ENCODE results near the gene ATP2B1. TPM values are rescaled to one million over a fixed set of nuclear protein-coding genes. Genes with fewer than 3 reads are reported as not detected.

Gene ATP2B1
- total RNA-seq, 1 donor from 2014 or later: 49.7 TPM

DNA sequence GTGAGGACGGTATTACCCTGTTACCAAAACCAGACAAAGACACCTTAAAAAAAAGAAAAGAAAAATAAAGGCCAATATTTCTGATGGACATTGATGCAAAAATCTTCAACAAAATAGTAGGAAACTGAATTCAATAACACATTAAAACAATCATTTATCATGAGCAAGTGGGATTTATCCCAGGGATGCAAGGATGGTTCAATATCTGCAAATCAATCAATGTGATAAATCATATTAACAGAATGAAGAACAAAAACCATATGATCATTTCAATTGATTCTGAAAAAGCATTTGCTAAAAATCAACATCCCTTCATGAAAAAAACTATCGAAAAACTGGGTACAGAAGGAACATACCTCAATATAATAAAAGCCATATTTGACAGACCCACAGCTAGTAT is 32.3 kb upstream of the ATP2B1 start:
- Mint-ChIP-seq H3K36me3 (ENCODE audit: low read depth) (peaks cover 22% of the 10 kb centered on the region), H3K4me3 (ENCODE audit: unreplicated experiment) (no peak overlapping the region), H3K27ac (ENCODE audit: unreplicated experiment) (no peak overlapping the region), H3K27me3 (ENCODE audit: low read depth) (no peaks in the 10 kb centered on the region), H3K9me3 (ENCODE audit: low read depth) (peaks cover 52% of the 10 kb centered on the region), H3K4me1 (ENCODE audit: low read depth) (peaks cover 3% of the 10 kb centered on the region)
- TF ChIP-seq, protein P1, sequence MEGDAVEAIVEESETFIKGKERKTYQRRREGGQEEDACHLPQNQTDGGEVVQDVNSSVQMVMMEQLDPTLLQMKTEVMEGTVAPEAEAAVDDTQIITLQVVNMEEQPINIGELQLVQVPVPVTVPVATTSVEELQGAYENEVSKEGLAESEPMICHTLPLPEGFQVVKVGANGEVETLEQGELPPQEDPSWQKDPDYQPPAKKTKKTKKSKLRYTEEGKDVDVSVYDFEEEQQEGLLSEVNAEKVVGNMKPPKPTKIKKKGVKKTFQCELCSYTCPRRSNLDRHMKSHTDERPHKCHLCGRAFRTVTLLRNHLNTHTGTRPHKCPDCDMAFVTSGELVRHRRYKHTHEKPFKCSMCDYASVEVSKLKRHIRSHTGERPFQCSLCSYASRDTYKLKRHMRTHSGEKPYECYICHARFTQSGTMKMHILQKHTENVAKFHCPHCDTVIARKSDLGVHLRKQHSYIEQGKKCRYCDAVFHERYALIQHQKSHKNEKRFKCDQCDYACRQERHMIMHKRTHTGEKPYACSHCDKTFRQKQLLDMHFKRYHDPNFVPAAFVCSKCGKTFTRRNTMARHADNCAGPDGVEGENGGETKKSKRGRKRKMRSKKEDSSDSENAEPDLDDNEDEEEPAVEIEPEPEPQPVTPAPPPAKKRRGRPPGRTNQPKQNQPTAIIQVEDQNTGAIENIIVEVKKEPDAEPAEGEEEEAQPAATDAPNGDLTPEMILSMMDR (IDR thresholded peaks at IDR 0.05): no peak
- no peak for DNase-seq (ENCODE audit: low spot score)

DNA sequence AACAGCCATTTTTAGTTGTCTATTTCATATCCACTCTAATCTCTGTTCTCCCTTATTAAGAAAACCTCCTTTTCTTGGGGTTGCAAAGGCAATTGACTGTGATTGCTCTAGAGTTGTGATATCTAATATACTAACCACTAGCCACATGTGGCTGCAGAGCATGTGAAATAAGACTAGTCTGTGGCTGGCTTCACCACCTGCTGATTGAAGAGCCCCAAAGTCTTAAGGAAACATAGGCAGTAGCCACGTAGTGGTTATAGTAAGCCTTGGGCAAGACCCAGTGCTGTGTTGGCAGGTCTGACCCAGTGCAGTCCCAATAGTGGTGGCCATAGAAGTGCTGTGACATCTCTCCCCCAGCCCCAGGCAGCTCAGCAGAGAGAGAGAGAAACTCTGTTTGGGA is 28.4 kb upstream of the ATP2B1 start:
- peaks cover 21% of the 10 kb centered on the region for H3K36me3 Mint-ChIP-seq (ENCODE audit: low read depth)
- H3K27me3 Mint-ChIP-seq (ENCODE audit: low read depth): no peaks in the 10 kb centered on the region
- no peak overlapping the region for H3K27ac Mint-ChIP-seq (ENCODE audit: unreplicated experiment)
- peaks cover 17% of the 10 kb centered on the region for H3K4me1 Mint-ChIP-seq (ENCODE audit: low read depth)
- TF ChIP-seq, protein P1 (IDR thresholded peaks at IDR 0.05): no peak
- DNase-seq (ENCODE audit: low spot score): no peak
- H3K9me3 Mint-ChIP-seq (ENCODE audit: low read depth): peaks cover 48% of the 10 kb centered on the region
- no peak overlapping the region for H3K4me3 Mint-ChIP-seq (ENCODE audit: unreplicated experiment)

DNA sequence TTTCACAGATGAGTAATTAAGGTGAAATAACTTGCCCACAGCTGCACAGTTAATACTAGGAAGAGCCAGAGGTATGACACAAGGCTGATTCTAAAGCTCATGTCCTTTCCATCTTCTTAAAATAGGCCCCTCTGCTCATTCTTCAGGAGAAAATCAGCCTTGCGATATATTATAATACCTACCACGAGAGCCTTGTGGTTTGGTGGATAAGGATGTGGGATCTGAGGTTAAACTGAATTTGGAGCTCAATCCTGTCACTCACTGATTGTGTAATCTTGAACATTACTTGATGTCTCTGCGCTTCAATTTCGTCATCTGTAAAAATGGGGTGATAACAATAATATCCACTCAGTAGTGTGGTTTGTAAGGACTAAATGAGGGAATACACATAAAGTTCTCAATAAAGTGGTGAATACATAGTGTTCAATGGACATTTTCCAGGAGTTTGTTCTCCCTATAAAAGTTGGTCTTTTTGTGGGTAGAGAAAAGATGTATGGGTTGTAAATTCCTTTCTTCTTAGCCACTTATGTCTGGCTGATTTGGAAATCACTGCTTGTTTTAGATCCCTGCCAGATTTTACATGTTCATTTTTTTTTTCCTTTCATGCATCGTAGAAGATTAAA is 25.1 kb upstream of the ATP2B1 start:
- TF ChIP-seq, protein P1 (IDR thresholded peaks at IDR 0.05): no peak
- Mint-ChIP-seq H3K4me3 (ENCODE audit: unreplicated experiment) (no peak overlapping the region), H3K36me3 (ENCODE audit: low read depth) (peaks cover 3% of the 10 kb centered on the region), H3K27me3 (ENCODE audit: low read depth) (no peaks in the 10 kb centered on the region), H3K9me3 (ENCODE audit: low read depth) (peaks cover 15% of the 10 kb centered on the region), H3K27ac (ENCODE audit: unreplicated experiment) (peak overlapping the region; percentile 85), H3K4me1 (ENCODE audit: low read depth) (peaks cover 29% of the 10 kb centered on the region)
- DNase-seq (ENCODE audit: low spot score): no peak

DNA sequence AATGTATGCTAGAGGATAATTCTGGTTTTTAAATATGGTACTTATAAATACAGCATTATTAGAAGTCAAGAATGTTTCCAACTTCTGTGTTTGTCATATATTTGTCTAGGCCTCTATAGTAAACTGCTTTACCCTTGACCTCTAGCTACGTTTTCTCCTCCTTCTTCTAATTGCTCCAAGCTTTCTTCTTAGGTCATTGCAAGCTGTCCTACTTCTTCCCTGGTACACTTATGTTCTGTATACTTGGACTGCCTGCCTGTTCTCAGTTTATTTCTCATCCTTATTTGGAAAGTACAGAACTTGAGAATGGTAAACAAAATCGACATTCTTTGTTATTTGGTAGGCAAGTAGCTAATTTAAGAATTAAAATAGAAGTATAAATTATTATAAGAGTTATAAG is 23.9 kb upstream of the ATP2B1 start:
- no peak for DNase-seq (ENCODE audit: low spot score)
- H3K4me3 Mint-ChIP-seq (ENCODE audit: unreplicated experiment): no peak overlapping the region
- H3K27me3 Mint-ChIP-seq (ENCODE audit: low read depth): no peaks in the 10 kb centered on the region
- peaks cover 29% of the 10 kb centered on the region for H3K4me1 Mint-ChIP-seq (ENCODE audit: low read depth)
- H3K36me3 Mint-ChIP-seq (ENCODE audit: low read depth): peaks cover 2% of the 10 kb centered on the region
- TF ChIP-seq, protein P1 (IDR thresholded peaks at IDR 0.05): no peak
- peaks cover 9% of the 10 kb centered on the region for H3K9me3 Mint-ChIP-seq (ENCODE audit: low read depth)
- peak overlapping the region; percentile 52 for H3K27ac Mint-ChIP-seq (ENCODE audit: unreplicated experiment)

DNA sequence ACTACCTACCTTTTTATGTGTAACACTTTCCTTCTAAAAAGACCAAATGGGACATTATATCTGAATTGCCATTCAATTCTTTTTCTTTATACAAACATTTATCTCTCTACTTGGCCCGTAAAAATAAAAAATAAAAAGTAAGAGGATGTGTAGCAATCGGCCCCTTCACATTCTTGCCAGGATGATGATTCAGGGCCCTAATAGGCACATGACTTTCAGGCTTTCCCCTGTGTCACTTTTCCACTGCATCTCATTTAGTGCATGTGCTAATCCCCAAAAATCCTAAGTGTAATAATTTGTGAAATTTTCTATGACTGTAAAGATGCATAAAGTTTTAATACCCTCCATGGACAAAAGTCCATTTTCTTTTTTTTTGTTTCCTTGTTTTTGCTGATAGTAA is 23.0 kb upstream of the ATP2B1 start:
- Mint-ChIP-seq H3K27ac (ENCODE audit: unreplicated experiment) (peak overlapping the region; percentile 52), H3K36me3 (ENCODE audit: low read depth) (peaks cover 2% of the 10 kb centered on the region), H3K4me3 (ENCODE audit: unreplicated experiment) (no peak overlapping the region), H3K27me3 (ENCODE audit: low read depth) (no peaks in the 10 kb centered on the region), H3K4me1 (ENCODE audit: low read depth) (peaks cover 29% of the 10 kb centered on the region), H3K9me3 (ENCODE audit: low read depth) (peaks cover 7% of the 10 kb centered on the region)
- DNase-seq (ENCODE audit: low spot score): no peak
- TF ChIP-seq, protein P1 (IDR thresholded peaks at IDR 0.05): no peak

Measured in chondrocyte (in vitro differentiated cells).